Measurements from ENCODE around the gene COQ5.

COQ5 gene

GRCh38 chr12:120528861-120529525, at the start of gene COQ5 (continued):
- TF ChIP-seq ZNF704 (tag by site-specific recombination; IDR thresholded peaks at IDR 0.05) = no peak
- TF ChIP-seq ZNF175 (tag by site-specific recombination; IDR thresholded peaks at IDR 0.05) = no peak
- peak; percentile 67; the same call in 1 of the 2 replicates for TF ChIP-seq MZF1 (tag by site-specific recombination; IDR thresholded peaks at IDR 0.05; ENCODE audit: borderline replicate concordance)
- no peak for TF ChIP-seq ZNF146 (tag by site-specific recombination; IDR thresholded peaks at IDR 0.05)
- no peak; the same call in 1 of the 2 replicates for TF ChIP-seq ZFP69B (tag by site-specific recombination; IDR thresholded peaks at IDR 0.05)
- TF ChIP-seq ZNF555 (tag by site-specific recombination; conservative IDR thresholded peaks at IDR 0.05) = no peak
- TF ChIP-seq ZFHX2 (tag by site-specific recombination; conservative IDR thresholded peaks at IDR 0.05) = peak; percentile 87
- peak; percentile 85 for TF ChIP-seq ZNF660 (tag by site-specific recombination; IDR thresholded peaks at IDR 0.05)
- TF ChIP-seq REPIN1 (tag by site-specific recombination; IDR thresholded peaks at IDR 0.05; ENCODE audit: low read depth) = 0 out of 2 replicates have a peak, but pooled peaks have one; percentile 12
- peak; percentile 72; the same call in 1 of the 2 replicates for TF ChIP-seq SCRT2 (tag by site-specific recombination; IDR thresholded peaks at IDR 0.05)
- TF ChIP-seq HOXD13 (CRISPR knock-in tag; IDR thresholded peaks at IDR 0.05; ENCODE audit: borderline replicate concordance) = peak; percentile 70; the same call in 1 of the 2 replicates
- TF ChIP-seq ZFP41 (tag by site-specific recombination; IDR thresholded peaks at IDR 0.05; ENCODE audit: borderline replicate concordance) = no peak
- TF ChIP-seq SP2 (tag by site-specific recombination; IDR thresholded peaks at IDR 0.05) = 0 out of 2 replicates have a peak, but pooled peaks have one; percentile 20
- TF ChIP-seq ZNF157 (tag by site-specific recombination; IDR thresholded peaks at IDR 0.05) = no peak
- peak; percentile 74 for TF ChIP-seq HIC1 (tag by site-specific recombination; IDR thresholded peaks at IDR 0.05)
- TF ChIP-seq ZNF426 (tag by site-specific recombination; IDR thresholded peaks at IDR 0.05) = no peak
- no peak for TF ChIP-seq ZNF37A (tag by site-specific recombination; IDR thresholded peaks at IDR 0.05)
- 0 out of 2 replicates have a peak, but pooled peaks have one; percentile 49 for TF ChIP-seq ZNF184 (tag by site-specific recombination; IDR thresholded peaks at IDR 0.05)
- no peak for TF ChIP-seq SETDB1 (IDR thresholded peaks at IDR 0.05; ENCODE audit: insufficient read length, low read length)
- TF ChIP-seq ZNF658 (tag by site-specific recombination; IDR thresholded peaks at IDR 0.05) = no peak
- no peak for TF ChIP-seq ZNF114 (tag by site-specific recombination; IDR thresholded peaks at IDR 0.05)
- no peak for TF ChIP-seq MYNN (tag by site-specific recombination; IDR thresholded peaks at IDR 0.05; ENCODE audit: borderline replicate concordance)
- no peak for TF ChIP-seq ZNF837 (tag by site-specific recombination; IDR thresholded peaks at IDR 0.05)
- no peak for TF ChIP-seq ZNF513 (tag by site-specific recombination; IDR thresholded peaks at IDR 0.05)
- peak; percentile 86 for TF ChIP-seq ZEB2 (tag by site-specific recombination; IDR thresholded peaks at IDR 0.05)
- TF ChIP-seq PRDM4 (tag by site-specific recombination; IDR thresholded peaks at IDR 0.05) = 0 out of 2 replicates have a peak, but pooled peaks have one; percentile 17
- TF ChIP-seq PRDM1 (tag by site-specific recombination; IDR thresholded peaks at IDR 0.05) = peak; percentile 66
- TF ChIP-seq KLF7 (tag by site-specific recombination; IDR thresholded peaks at IDR 0.05; ENCODE audit: borderline replicate concordance) = peak; percentile 54; the same call in 1 of the 2 replicates
